MM.1S (cell line): ENCODE results near the gene CERS6.

ENCODE experiments used
- CTCF ChIP-seq: fragments of 300-600 bp; sonication (generic); IDR thresholded peaks from 2 replicates; pipeline ENCODE4 v1.5.1; 2016; ENCODE audit warnings: antibody characterized with exemption, low read length, mixed read lengths
- EZH2 ChIP-seq: fragments of 300-600 bp; sonication (generic); optimal IDR thresholded peaks from 2 replicates; pipeline ENCODE3; 2017; ENCODE audit warnings: low read depth, mild to moderate bottlenecking, antibody characterized with exemption, low read length, mixed read lengths

- TF ChIP-seq CTCF (no peak), EZH2 (no peak)
Observed at GRCh38 chr2:168730344-168730743, 274.3 kb downstream of the CERS6 start.
